NT2/D1 (cell line): Measurements from ENCODE around the gene CPSF7.

Experiments used
- DNase-seq: peaks from one replicate; pipeline ENCODE4 v3.0.0-alpha.2; 2011; ENCODE audit warnings: low read depth, low spot score
- H3K27me3 ChIP-seq: 2 replicates; pipeline ENCODE4 v1.6.0; 2011; ENCODE audit warnings: mild to moderate bottlenecking; ENCODE audit not compliant: insufficient read length, insufficient read depth
- H3K36me3 ChIP-seq: 2 replicates; pipeline ENCODE4 v1.6.1; 2011; ENCODE audit warnings: mild to moderate bottlenecking, low read length, mixed read lengths; ENCODE audit not compliant: insufficient read depth, insufficient read length
- H3K4me1 ChIP-seq: 2 replicates; pipeline ENCODE4 v1.5.1; 2011; ENCODE audit not compliant: insufficient read depth, insufficient read length
- H3K4me3 ChIP-seq: 2 replicates; pipeline ENCODE4 v1.5.1; 2011; ENCODE audit warnings: low read depth; ENCODE audit not compliant: insufficient read length
- H3K9ac ChIP-seq: 2 replicates; pipeline ENCODE4 v1.6.0; 2011; ENCODE audit warnings: low read depth; ENCODE audit not compliant: insufficient read length
- H3K9me3 ChIP-seq: 2 replicates; pipeline ENCODE4 v1.5.1; 2011; ENCODE audit warnings: mild to moderate bottlenecking, low read length; ENCODE audit not compliant: insufficient read depth
- SUZ12 ChIP-seq: IDR thresholded peaks from 2 replicates; pipeline ENCODE4 v1.6.1; 2011; ENCODE audit not compliant: insufficient read length, insufficient read depth; ENCODE audit errors: extremely low read depth
- YY1 ChIP-seq: IDR thresholded peaks from 2 replicates; pipeline ENCODE4 v1.6.1; 2011; ENCODE audit not compliant: insufficient read length, insufficient read depth
- ZNF274 ChIP-seq: IDR thresholded peaks from 2 replicates; pipeline ENCODE4 v1.6.1; 2011; ENCODE audit warnings: mild to moderate bottlenecking, low read depth, low read length

The CPSF7 gene

GRCh38 chr11:61361741-61362541 is 67.8 kb downstream of the CPSF7 start, which contains the start of the genes CYB561A3 and TMEM138:
TSS of gene CYB561A3 (minus strand) at chr11:61361882. CDS start at chr11:61356713, 5,169 bp downstream.
TSS of gene TMEM138 (plus strand) at chr11:61362374. CDS start at chr11:61364391, 2,017 bp downstream.
- DNase-seq: peak; percentile 92
- Histone ChIP-seq H3K4me3 (peak within 1 kb of the TSS; percentile 94), H3K4me1 (no peaks in the 10 kb centered on the region), H3K9me3 (no peaks in the 10 kb centered on the region), H3K36me3 (peaks cover 36% of the 10 kb centered on the region), H3K9ac (peak within 1 kb of the TSS; percentile 98), H3K27me3 (no peaks in the 10 kb centered on the region)
- TF ChIP-seq SUZ12: no peak
- peak; percentile 85 for TF ChIP-seq YY1

- Histone ChIP-seq H3K9me3 (no peaks in the 10 kb centered on the region), H3K27me3 (no peaks in the 10 kb centered on the region), H3K36me3 (peaks cover 31% of the 10 kb centered on the region), H3K9ac (peak overlapping the region; percentile 98), H3K4me3 (peak overlapping the region; percentile 94), H3K4me1 (no peaks in the 10 kb centered on the region)
- TF ChIP-seq ZNF274 (no peak), SUZ12 (no peak), YY1 (no peak)
- DNase-seq: no peak
Measured at GRCh38 chr11:61361237-61361740, 68.5 kb downstream of the CPSF7 start.

- TF ChIP-seq YY1 (no peak), SUZ12 (no peak), ZNF274 (no peak)
- Histone ChIP-seq H3K4me1 (no peaks in the 10 kb centered on the region), H3K9me3 (no peaks in the 10 kb centered on the region), H3K27me3 (no peaks in the 10 kb centered on the region), H3K36me3 (peaks cover 18% of the 10 kb centered on the region), H3K4me3 (no peak overlapping the region), H3K9ac (no peak overlapping the region)
- DNase-seq: no peak
Measured at GRCh38 chr11:61359516-61359915, 70.3 kb downstream of the CPSF7 start.

- Histone ChIP-seq H3K4me1 (no peaks in the 10 kb centered on the region), H3K9me3 (no peaks in the 10 kb centered on the region), H3K9ac (no peak overlapping the region), H3K27me3 (no peaks in the 10 kb centered on the region), H3K36me3 (peaks cover 16% of the 10 kb centered on the region), H3K4me3 (no peak overlapping the region)
- TF ChIP-seq SUZ12: no peak
- TF ChIP-seq YY1: no peak
- no peak for TF ChIP-seq ZNF274
- no peak for DNase-seq
Measured at GRCh38 chr11:61358566-61358965, 71.2 kb downstream of the CPSF7 start.

- H3K4me1 ChIP-seq: no peaks in the 10 kb centered on the region
- no peak overlapping the region for H3K4me3 ChIP-seq
- no peaks in the 10 kb centered on the region for H3K27me3 ChIP-seq
- no peak for DNase-seq
- peaks cover 18% of the 10 kb centered on the region for H3K36me3 ChIP-seq
- TF ChIP-seq YY1 (no peak), SUZ12 (no peak), ZNF274 (no peak)
- H3K9me3 ChIP-seq: no peaks in the 10 kb centered on the region
- H3K9ac ChIP-seq: no peak overlapping the region
Measured at GRCh38 chr11:61357894-61358239, 71.9 kb downstream of the CPSF7 start.

GRCh38 chr11:61357233-61357893 is 72.4 kb downstream of the CPSF7 start:
- no peak for TF ChIP-seq SUZ12
- no peak for TF ChIP-seq YY1
- no peak for TF ChIP-seq ZNF274
- no peak overlapping the region for H3K4me3 ChIP-seq
- H3K4me1 ChIP-seq: no peaks in the 10 kb centered on the region
- H3K36me3 ChIP-seq: peaks cover 22% of the 10 kb centered on the region
- H3K9me3 ChIP-seq: no peaks in the 10 kb centered on the region
- H3K27me3 ChIP-seq: no peaks in the 10 kb centered on the region
- H3K9ac ChIP-seq: no peak overlapping the region
- DNase-seq: no peak

GRCh38 chr11:61356706-61357105 is 73.1 kb downstream of the CPSF7 start:
- DNase-seq: no peak
- Histone ChIP-seq H3K36me3 (peaks cover 27% of the 10 kb centered on the region), H3K4me3 (no peak overlapping the region), H3K27me3 (no peaks in the 10 kb centered on the region), H3K9me3 (no peaks in the 10 kb centered on the region), H3K4me1 (no peaks in the 10 kb centered on the region), H3K9ac (no peak overlapping the region)
- TF ChIP-seq YY1 (no peak), SUZ12 (no peak), ZNF274 (no peak)
